Choroid plexus epithelial cell (primary cell): Measurements from ENCODE around the gene TOLLIP.

ENCODE experiments used
- DNase-seq: peaks from one replicate; pipeline ENCODE4 v3.0.0-alpha.2; 2010; ENCODE audit warnings: low read depth
- H3K4me3 ChIP-seq: 2 replicates; pipeline ENCODE4 v1.5.1; 2011; ENCODE audit warnings: low read depth, mild to moderate bottlenecking, control low read depth, low read length, moderate library complexity
- TF ChIP-seq, protein P1 (sequence below): conservative IDR thresholded peaks from 2 replicates; pipeline ENCODE4 v1.5.1; 2011; ENCODE audit warnings: low read depth, mild to moderate bottlenecking, control low read depth, inconsistent platforms, low read length, moderate library complexity

The TOLLIP gene

DNA sequence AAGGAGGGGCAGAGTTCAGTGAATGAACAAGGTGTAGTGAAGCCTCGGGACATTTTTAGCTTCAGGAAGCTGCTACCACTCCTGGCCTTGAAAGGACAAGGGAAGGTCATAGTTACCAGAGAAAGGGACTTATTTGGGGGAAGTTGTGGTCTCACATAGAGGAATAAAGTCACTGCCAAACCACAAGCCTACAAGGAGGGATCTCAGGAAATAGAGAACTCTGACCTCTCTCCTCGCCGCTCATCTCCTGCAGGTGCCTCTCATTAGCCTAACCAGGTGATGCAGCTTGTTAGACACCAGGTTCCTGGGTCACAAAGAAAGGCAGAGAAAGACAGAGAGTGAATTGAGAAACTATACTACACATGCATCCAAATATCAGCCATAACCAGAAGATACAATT, 14.3 kb upstream of the TOLLIP start:
- TF ChIP-seq, protein P1, sequence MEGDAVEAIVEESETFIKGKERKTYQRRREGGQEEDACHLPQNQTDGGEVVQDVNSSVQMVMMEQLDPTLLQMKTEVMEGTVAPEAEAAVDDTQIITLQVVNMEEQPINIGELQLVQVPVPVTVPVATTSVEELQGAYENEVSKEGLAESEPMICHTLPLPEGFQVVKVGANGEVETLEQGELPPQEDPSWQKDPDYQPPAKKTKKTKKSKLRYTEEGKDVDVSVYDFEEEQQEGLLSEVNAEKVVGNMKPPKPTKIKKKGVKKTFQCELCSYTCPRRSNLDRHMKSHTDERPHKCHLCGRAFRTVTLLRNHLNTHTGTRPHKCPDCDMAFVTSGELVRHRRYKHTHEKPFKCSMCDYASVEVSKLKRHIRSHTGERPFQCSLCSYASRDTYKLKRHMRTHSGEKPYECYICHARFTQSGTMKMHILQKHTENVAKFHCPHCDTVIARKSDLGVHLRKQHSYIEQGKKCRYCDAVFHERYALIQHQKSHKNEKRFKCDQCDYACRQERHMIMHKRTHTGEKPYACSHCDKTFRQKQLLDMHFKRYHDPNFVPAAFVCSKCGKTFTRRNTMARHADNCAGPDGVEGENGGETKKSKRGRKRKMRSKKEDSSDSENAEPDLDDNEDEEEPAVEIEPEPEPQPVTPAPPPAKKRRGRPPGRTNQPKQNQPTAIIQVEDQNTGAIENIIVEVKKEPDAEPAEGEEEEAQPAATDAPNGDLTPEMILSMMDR, result no peak
- DNase-seq, result no peak
- no peak overlapping the region for H3K4me3 ChIP-seq

GRCh38 chr11:1317993-1318392, 8.6 kb upstream of the TOLLIP start:
- no peak overlapping the region for H3K4me3 ChIP-seq
- TF ChIP-seq, protein P1, result no peak
- no peak for DNase-seq

DNA sequence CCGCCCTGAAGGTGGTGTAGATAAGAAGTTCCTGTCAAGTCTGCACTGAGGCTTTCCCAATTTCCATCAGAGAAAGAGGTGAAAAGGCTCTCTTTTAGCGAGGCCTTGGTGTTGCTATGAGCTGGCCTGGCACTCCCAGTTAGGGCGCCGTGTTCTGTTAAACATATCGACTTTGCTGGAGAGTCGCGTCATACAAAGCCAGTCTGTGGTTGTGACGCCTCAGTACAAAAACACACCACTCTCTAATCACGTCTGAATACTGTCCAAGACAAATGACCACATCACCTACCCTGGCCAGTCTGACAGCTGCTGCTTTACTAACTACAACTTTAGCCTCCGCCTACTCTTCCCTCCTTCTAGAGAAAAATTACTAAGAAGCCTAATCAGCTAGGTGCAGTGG, 8.0 kb upstream of the TOLLIP start:
- TF ChIP-seq, protein P1, result no peak
- DNase-seq, result no peak
- H3K4me3 ChIP-seq, result no peak overlapping the region

DNA sequence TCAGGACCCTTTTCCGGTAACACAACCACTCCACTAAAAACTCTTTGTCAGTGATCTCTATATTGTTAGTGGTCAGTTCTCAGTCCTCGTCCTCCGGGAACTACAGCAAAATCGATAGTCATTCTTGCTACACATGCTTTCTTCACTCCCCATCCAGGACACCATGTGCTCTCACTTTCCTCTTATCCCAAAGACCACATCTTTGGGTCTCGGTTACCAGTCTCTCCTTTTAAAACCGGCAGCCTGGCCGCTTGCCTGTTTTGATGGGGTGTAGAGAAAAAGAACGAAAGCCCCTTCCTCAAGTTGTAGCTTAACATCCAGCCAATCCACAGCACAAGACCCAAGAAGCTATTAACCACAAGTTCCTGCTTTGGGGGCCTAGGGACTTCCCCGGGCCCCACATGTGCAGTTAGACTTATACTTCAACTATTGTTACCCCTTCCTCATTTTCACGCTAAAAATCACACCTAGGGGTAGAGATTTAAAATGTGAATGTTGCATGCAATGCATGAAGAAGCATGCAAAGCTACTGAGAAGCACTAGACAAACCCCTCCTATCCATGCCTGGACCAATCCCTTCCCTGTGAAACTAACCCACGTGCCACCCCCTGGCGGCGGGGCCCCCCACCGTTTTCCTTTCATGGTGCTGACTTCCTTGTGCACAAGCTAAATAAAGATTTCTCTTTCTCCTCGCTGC, 1.5 kb upstream of the TOLLIP start:
- TF ChIP-seq, protein P1, result no peak
- DNase-seq, result no peak
- H3K4me3 ChIP-seq, result no peak overlapping the region

- H3K4me3 ChIP-seq, result peak overlapping the region; percentile 80
- no peak for DNase-seq
- TF ChIP-seq, protein P1, result no peak
Observed at GRCh38 chr11:1310318-1310687, 871 bp upstream of the TOLLIP start.

GRCh38 chr11:1308743-1309497, 512 bp downstream of the TOLLIP start:
- peak overlapping the region; percentile 75 for H3K4me3 ChIP-seq
- DNase-seq, result peak; percentile 36
- TF ChIP-seq, protein P1, result no peak
